ENCODE data around the gene SYCP2. TPM values are rescaled to one million over a fixed set of nuclear protein-coding genes. Genes with fewer than 3 reads are reported as not detected.
A peak's percentile ranks its signal among the peaks of the same experiment; 100 is the strongest.

Gene SYCP2
- total RNA-seq, 1 donor from 2014 or later, result 0.60 TPM

DNA sequence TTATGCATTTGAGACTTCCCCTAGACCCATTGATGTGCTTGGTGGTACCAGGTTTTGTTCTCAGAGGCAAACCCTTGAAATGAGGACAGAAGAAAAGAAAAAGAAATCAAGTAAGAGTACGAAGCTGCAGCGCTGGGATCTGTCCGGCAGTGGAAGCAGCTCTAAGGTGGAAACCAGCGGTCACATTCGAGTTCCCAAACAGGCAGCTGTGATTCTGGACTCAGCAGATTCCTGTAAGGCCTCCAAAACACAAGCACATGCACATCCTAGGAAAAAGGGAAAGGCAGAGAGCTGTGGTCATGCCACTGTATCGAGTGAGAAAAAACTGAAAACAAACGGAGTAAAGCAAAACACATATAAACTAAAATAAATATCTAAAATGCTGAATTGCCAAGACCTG, 11.3 kb upstream of the SYCP2 start:
- no peak for ATAC-seq

DNA sequence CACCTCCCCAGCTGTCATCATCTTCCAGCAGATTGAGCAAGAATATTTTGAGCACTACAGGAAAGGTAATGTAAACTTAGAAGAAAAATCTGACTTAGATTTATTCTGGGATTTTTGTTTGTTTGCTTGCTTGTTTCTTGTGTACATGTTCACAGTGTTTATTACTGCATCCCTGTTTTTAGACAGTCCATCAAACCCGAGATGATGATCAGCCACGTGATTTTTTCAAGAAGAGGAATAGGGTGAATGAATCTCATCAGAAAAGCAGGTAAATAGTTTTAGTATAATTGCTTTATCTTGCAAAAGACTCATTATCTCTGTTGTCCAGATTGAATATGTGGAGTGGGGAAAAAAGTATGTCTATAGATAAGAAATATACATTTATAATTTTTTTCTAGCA, 8.8 kb upstream of the SYCP2 start:
- ATAC-seq, result no peak

DNA sequence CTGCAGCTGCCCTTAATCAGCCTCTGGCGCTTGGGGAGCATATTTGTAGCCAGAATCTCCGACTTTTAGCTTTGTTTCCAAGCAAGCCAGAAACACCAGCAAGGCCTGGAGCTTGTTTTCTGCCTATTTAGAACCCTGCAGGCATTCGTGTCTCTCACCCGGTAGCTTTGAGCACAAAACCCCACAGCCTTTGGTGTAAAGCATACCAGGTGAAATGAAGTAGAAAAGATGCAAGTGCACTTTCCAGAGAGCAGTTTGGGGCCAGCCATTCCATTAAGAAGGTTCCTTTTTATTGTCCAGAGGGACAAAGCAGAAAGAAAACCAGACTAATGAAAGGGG, 7.5 kb upstream of the SYCP2 start:
- ATAC-seq, result no peak

DNA sequence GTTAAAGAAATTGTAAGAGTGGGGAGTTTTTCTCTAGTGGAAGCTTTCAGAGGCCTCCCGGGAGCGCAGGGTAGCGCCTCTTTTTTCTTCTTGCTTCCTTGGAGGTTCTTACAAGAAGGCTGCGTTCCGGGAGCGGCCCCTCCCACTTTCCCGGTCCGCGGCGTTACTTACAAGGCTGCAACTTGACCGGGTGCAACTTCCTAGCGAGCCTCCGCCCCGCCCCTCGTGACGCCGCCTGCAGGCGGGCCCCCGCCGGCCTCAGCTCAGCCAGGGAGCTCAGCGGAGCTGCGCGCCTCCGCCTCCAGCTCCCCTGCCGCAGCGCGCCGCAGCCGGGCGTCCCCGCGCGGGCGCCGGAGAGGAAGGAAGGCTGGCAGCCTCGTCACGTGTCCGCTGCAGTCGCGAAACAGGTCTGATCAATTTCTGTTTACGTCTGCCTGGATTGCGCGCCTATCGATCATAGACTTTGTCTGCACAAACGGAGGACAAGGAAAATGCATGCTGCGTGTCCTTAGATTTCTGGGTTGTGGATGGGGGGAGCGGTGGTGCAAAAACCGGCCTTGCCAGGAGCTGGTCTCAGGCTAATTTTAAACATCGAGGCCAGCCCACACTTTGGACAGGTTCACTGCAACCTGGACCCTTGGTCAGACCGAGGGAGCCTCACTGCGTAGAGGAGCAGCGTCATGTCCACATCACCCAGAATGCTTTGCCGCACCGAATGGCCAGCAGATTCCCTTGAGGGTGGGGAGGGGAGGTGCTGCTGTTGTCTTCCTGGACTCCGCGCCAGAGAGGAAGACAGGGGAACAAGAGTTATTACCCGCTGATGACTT, 6.9 kb upstream of the SYCP2 start, which contains the start of the genes FAM217B and PPP1R3D:
TSS of gene FAM217B (plus strand) at position 261 of the 827 bp plus-strand sequence. CDS start 3,555 bp downstream, outside the sequence.
TSS of gene PPP1R3D (minus strand) at position 177 of the 827 bp plus-strand sequence. CDS start 374 bp downstream, outside the sequence.
- peak; percentile 98 for ATAC-seq

DNA sequence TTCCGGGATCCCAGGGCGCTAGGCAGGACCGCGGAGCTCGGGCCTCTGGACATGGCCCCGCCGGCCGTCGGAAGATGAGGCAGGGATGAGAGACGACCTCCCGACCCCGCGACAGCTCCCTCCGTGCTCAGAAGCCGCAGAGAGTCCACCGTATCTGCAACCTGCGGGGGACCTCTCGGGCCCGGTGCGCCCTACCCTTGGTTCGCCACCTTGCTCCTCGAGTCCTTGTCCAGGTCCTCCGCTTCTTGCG, 6.4 kb upstream of the SYCP2 start:
- no peak for ATAC-seq

DNA sequence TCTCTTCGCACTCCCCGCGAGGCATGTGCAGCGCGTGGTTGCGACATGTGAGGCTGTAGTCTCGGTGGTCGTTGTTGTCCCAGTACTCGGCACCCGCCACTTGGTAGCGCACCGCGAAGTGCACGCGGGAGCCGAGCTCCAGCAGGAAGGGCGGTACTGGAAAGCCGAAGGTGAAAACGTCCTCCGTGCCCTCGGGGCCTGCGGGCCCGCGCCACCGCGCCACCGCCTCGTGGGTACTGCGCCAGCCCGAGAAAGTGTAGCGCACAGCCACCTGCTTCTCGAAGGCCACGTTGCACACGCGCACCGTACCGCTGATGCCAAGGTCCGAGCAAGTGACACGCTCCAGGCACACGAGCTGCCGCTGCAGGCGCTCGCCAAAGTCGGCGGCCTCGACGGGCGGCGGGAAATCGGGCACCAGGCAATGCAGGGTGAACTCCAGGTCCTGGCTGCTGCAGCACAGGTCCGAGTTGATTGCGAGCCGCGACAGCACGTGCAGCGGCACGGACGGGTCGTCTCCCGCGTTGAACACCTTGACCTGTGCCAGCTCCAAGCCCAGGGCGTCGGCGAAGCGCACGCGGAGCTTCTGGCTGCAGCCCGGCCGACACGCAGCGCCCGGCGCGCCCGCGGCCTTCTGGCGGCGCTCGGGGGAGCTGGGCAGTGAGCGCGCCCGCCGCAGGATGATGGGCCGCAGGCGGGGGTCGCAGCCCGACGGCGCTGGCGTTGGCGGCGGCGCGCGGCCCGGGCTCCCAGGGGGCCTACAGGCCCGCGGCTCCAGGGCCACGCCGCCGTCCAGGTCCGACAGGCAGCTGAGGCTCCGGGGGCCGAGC, 5.8 kb upstream of the SYCP2 start:
- ATAC-seq, result peak; percentile 32

DNA sequence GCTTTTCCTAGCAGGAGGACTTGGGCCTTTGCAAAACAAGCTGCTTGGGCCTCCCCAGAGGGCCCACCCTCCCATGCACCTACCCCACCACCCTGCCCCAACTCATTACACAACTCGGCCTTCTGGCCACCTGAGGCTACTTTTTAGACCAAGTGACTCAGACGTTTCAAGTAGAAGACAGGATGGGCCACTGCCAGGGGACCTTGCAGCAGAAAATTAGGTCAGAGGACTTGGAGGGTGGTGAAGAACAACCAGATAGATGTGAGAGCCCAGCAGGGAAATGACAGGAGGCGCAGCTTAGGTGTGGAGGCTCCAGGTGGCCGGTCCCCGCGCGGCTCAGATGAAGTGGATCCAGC, 5.2 kb upstream of the SYCP2 start:
- ATAC-seq, result no peak

DNA sequence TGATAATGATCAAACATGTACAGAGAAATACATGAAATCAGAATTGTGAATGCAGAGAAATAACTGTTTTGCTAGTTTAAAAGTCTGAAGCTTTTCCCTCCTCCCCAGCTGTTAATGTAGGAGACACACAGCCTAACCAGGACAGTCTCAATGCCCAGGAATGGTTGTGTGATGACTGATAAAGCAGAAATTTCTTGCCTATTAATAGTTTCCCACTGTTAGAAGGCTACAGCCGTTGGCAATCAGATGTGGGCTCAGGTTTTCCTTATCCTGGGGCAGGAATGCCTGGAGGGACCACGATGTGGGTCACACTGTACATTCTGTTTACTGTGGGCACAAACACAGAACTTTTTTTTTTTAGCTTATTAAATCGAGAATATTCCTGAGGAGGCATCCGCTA, 4.8 kb upstream of the SYCP2 start:
- ATAC-seq, result no peak

DNA sequence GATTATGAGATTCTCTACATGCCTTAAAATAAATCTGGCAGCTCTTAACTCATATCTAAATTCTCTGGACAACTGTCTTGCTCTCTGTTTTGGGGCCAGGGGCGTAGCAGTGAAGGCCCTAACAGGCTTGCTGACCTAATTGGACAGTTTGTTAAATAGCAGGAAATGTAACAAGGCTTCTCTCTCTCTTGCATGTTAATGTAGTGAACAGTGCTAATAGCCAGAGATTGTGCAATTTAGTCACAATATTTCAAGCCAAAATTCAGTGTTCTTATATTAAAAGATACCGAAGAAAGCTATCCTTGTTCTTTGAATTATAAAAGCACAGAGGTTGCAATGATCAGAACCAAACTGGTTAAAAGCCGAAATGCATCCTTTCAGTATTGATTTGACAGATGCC, 3.7 kb upstream of the SYCP2 start:
- no peak for ATAC-seq

DNA sequence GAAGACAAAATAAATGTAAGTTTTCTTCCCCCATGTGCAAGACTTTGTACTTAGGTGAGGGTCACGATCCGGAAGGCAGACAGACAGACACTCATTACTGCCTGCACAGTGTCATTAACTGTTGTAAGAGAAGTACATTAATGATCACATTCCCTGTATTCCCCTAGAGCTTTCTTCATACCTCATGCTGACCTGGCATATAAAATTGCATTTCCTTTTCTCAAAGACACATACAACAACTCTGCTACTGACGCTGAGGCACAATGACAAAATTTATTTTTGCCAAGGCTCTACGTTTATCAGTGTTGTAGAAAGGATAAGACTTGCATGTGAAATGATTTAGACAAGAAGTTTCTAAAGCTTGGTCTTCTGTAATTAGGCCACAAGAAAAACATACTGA, 3.0 kb upstream of the SYCP2 start:
- ATAC-seq, result no peak

DNA sequence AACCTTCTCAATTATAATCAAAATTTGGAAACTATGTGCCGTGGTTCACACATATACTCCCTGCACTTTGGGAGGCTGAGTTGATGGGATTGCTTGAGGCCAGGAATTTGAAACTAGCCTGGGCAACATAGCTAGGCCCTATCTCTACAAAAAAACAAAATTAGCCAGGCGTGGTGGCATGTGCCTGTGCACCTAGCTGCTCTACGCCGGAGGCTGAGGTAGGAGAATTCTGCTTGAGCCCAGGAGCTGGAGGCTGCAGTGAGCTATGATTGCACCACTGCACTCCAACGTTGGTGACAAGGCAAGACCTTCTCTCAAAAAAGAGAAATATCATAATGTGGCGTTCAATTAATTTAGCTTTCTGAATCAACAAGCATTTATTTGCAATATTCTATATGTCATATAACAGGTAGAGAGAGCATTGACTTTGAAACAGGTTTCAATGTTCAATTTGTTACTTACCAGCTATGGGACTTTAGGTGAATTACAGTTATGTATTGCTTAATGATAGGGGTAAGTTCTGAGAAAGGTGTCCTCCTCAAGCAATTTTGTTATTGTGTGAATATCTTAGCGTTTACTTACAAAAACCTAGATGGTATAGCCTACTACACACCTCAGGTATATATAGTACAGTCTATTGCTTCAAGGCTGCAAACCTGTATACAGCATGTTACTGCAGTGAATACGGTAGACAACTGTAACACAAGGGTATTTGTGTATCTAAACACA, 2.2 kb upstream of the SYCP2 start:
- no peak for ATAC-seq

DNA sequence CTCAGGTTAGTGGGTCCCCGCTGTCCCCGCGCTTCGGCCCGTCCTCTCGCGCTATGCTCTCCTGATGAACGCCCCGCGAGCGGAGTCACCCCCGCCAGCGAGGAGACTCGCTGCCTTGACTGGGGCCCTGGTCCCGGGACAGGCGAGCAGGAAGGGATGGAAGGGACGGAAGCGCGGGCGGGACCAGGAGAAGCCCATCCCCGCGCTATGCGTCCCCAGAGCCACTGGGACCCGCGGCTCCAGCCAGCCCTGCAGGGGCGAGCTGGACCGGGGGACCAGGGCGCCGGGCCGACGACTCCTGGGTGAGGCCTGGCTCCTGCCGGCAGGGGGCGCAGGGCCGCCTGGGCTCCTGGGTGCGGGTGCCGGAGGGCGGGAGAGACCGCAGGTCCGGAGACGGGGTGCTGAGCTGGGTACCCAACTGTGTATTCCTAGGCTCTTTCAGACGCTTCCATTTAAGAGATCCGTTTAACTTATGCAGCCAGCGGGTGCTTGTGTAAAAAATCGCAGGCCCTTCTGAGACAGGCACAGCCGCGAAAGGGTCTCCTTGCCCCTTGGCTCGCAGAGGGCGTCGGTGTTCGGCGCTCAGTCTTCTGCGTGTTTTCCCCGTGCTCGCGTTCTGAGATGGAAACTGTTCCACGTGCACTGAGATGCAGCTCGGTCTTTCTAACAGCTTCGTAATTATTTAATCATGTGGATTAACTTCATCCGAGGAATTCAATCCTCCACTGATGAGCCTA, 580 bp upstream of the SYCP2 start:
- ATAC-seq, result peak; percentile 83

DNA sequence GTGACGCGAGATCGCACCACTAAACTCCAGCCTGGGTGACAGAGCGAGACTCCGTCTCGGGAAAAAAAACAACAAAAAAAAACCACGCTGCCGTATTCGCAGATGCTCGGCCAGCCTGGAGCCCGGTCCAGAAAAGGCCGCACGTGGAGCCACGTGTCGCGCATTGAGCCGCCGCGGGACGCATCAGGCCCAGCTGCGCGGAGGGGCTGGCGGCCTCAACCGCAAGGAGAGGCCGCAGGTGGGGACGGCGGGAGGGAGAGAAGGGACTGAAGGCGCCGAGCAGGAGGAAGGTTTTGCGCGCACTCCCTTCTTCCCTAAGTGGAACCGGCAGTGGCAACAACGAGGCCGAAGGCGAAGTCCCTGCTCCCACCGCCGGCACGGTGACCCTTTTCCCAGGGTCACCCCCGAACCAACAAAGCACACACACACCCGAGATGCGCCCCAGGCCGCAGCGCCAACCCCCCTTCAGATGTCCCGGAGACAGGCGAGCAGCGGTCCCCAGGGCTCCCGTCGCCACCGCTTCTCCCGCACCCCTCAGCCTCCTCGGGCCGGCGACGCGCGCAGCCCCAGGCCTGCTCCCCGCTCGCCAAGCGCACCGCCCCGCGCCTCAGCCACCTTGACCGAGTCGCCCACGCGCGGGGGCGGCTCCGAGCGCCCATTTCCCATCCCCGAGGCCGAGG, 681 bp downstream of the SYCP2 start:
- ATAC-seq, result no peak

DNA sequence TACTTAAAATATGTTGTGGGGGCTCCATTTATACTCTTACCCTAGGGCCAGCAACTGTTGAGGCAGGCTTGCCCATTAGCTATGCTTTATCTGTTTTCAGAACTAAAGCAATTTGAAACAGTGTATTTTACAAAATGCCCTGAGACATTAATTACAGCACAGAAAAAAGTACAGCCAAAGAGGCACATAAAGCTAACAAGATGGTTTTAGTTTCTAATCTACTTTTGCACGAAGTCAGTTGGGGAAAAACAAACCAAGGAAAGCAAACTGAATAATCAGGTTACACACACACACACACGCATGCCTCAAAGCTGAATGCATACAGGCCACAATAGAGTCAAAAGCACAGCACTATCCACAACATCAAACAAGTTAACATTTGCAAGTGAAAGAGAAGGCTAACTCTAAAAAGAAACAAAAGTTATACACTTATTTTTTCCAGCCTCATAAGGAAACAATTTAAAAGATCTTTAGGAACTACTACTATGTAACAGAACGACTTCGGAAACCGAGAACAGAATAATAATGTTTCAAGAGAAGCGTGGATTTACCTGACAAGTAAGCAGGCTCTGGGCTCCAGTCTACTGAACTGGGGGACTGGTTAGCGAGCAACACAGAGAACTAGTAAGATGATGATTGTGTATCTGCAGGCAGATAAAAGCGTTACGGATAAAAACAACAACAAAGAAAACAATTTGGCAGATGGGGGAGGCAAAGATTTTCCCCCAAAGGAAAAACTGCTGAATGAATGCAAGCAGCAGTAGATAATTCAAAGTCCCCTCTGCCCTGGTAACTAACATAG, 1.7 kb downstream of the SYCP2 start:
- ATAC-seq, result no peak

DNA sequence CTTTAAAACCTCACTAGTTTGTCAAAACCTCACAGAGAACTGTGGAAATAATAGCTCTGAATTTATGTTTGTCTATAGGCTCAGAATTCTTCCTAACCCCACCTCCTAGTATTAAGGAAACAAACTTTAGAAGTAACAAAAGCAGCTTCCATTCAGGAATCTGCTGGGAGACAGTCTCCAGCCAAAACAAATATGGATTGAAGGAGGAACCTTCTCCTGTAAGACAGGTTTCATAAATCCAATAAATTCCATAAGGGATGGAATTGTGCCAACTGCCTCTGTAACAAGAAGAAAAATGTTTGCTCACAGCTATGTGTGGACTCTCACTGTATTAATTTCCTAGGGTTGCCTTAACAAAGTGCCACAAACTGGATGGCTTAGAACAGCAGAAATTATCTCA, 7.5 kb downstream of the SYCP2 start:
- ATAC-seq, result no peak

DNA sequence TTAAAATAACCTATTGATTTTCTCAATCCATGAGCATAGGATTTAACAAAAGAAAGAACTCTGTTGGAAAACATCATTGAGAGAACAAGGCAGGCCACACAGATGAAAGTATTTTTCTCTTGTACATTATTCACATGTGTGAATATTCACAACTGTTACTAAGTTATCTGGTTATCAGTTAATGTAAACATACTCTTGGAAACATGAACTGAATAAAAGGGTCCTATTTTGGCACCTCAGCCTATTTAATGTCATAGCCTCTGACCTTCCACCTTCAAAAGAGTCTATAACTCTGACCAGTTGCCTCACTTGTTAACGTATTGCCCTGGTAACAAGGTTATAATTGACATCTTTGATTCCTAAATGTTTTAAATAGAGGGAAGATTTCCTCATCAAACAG, 8.1 kb downstream of the SYCP2 start:
- no peak for ATAC-seq

DNA sequence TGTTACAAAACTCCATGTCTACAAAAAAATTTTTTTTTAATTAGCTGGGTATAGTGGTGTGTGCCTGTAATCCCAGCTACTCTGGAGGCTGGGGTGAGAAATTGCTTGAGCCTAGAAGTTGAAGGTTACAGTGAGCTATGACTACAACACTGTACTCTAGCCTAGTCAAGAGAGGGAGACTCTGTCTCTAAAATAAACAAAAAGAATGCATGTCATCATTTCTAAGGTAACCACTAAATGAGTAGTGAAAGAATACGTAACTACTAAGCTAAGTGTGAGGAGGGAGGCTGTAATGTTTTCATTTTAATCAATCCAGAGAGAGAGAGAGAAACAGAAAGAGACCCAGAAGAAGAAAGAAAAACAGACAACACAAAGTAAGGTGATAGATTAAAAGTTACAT, 9.9 kb downstream of the SYCP2 start:
- ATAC-seq, result no peak

DNA sequence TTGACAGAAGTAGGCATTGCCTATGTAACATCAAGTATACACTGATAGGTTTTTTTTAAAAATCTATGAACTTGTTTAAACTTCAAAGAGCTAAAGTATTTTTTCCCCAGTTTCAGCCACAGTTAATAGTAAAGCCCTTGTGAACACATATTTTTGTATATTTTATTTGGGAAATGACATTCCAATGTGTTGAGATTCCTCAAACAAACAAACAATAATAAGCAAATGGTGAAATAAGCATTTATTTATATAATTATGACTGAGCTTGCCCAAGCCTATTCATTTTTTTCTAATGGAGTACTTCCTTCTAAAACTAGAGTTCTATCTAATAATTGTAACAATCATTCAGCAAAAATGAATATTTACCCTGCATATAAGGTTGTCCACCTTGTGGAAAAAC, 12.5 kb downstream of the SYCP2 start:
- no peak for ATAC-seq

DNA sequence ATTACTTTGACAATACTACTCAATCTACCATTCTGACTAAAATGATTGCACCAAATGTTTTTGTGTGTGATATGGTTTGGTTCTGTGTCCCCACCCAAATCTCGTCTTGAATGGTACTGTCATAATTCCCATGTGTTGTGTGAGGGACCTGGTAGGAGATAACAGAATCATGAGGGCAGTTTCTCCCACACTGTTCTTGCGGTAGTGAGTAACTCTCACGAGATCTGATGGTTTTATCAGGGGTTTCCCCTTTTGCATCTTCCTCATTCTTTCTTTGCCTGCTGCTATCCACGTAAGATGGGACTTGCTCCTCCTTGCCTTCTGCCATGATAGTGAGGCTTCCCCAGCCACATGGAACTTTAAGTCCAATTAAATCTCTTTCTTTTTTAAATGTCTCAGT, 20.8 kb downstream of the SYCP2 start:
- no peak for ATAC-seq

DNA sequence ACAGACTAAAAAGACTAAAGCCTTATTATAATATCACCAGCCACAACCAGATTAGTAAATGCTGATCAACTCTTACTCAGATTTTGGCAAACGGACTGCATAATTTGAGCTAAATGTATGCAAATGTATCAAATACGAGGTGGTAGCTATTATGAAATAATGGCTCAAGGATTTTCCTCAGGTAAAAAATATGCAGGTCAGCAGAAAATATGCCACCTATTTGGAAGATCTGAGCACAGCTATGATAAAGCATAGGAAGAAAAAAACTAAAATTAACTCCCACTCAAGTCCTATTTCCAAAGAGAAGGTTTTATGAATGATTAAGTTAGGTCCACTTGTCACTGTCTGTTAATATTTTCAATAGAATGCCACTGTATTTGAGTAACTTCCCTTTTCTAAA, 22.4 kb downstream of the SYCP2 start:
- ATAC-seq, result no peak

DNA sequence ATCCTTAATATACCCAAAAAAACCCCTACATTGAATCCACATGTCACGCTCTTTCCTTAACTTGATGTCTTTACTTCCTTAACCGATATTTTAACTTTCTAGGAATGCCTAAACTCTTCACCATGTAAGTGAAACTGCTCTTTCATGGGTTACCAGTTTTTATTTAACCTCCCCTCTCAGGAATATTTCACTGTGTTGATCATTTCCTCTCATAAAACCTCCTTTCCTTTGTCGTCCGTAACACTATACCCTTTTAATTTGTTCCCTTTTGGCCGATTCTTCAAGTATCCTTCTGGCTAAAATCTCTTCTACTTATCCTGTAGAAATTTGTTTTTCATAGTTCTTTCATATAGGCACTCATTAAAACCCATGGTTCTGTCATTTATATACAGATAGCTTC, 24.6 kb downstream of the SYCP2 start:
- no peak for ATAC-seq

All from esophagus mucosa (tissue), 1 donor.